Colonic mucosa (tissue), 4 donors: ENCODE results near the gene FOXP1. TPM values are rescaled to one million over a fixed set of nuclear protein-coding genes. Genes with fewer than 3 reads are reported as not detected.

Source experiments
- DNase-seq: peaks from one replicate; pipeline ENCODE4 v3.0.0-alpha.2; 2020
- H3K27ac ChIP-seq: fragments of 200-600 bp; one replicate; pipeline ENCODE4 v1.8.0; 2021
- H3K27me3 ChIP-seq: fragments of 200-600 bp; one replicate; pipeline ENCODE4 v1.8.0; 2021
- H3K36me3 ChIP-seq: fragments of 200-600 bp; one replicate; pipeline ENCODE4 v1.8.0; 2021
- H3K4me1 ChIP-seq: fragments of 200-600 bp; one replicate; pipeline ENCODE4 v1.8.0; 2021; ENCODE audit warnings: mild to moderate bottlenecking
- H3K4me3 ChIP-seq: fragments of 200-600 bp; one replicate; pipeline ENCODE4 v1.8.0; 2021
- H3K9ac ChIP-seq, 2 donors: one replicate each; pipeline ENCODE4 v1.7.0; 2013; ENCODE audit warnings: control low read depth in 2 of 2, low read depth in 2 of 2, low read length in 2 of 2
- H3K9me3 ChIP-seq: fragments of 200-600 bp; one replicate; pipeline ENCODE4 v1.8.0; 2021
- intact Hi-C: fragments of 100-400 bp; cut with DNase I; formaldehyde crosslinking; loops from one replicate; pipeline ENCODE4 v1.14.1; 2022
- total RNA-seq, 2 donors: library from RNA; stranded (reverse); fragmentation: NEBNext Ultra II Directional in 1 of 2; extraction: Animal tissue kit (Norgen Biotek cat#: 25700) in 1 of 2; gene quantifications; one replicate each; pipeline ENCODE4 v1.2.1, GENCODE V29; 2021
- TF ChIP-seq, protein P1 (sequence below): fragments of 200-600 bp; IDR thresholded peaks from one replicate; pipeline ENCODE4 v1.8.0; 2022; ENCODE audit warnings: antibody characterized with exemption, mild to moderate bottlenecking
- donor health status: healthy.
- donor health status: DM: no; HTN: no; CAD: no.
- donor health status: DM: no; HTN: no; CAD: no.

FOXP1 gene
- total RNA-seq, 2 donors from 2014 or later, result 127 to 128 TPM

DNA sequence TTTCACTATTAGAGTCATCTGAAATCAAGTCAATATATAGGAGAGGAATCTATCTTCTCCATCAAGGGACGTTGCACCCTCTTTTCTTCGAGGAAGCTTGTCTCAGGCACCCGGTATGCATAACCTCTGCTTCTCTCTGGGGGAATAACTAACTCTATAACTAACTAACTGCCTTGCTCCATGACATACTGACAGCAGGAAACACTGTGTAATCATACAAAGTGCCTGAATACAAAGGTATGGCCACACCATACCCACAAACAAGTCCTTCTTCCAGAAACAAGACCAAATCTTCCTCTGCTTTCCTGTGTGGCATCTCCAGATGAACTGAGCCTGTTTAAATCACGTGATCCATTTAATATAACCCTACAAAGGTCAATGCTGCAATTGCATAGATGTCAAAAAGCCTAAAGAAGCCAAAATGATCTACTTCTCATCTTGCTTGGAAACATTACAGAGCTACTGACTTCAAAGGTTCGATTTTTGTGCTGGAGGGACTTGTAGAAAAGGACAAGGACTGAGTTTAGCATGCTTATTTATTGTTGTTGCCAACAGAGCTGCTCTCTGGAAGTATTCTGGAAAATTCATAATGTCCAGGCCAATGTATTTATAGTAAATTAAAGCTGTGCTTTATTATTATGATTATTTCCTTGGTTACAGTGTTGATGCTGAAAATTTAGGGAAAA lies 380.5 kb downstream of the FOXP1 start:
- Histone ChIP-seq H3K4me3 (no peak overlapping the region), H3K9ac (no peak overlapping the region), H3K4me1 (no peaks in the 10 kb centered on the region), H3K36me3 (no peaks in the 10 kb centered on the region), H3K27ac (no peak overlapping the region), H3K9me3 (no peaks in the 10 kb centered on the region), H3K27me3 (no peaks in the 10 kb centered on the region)
- intact Hi-C loops, result no loop called here
- TF ChIP-seq, protein P1, sequence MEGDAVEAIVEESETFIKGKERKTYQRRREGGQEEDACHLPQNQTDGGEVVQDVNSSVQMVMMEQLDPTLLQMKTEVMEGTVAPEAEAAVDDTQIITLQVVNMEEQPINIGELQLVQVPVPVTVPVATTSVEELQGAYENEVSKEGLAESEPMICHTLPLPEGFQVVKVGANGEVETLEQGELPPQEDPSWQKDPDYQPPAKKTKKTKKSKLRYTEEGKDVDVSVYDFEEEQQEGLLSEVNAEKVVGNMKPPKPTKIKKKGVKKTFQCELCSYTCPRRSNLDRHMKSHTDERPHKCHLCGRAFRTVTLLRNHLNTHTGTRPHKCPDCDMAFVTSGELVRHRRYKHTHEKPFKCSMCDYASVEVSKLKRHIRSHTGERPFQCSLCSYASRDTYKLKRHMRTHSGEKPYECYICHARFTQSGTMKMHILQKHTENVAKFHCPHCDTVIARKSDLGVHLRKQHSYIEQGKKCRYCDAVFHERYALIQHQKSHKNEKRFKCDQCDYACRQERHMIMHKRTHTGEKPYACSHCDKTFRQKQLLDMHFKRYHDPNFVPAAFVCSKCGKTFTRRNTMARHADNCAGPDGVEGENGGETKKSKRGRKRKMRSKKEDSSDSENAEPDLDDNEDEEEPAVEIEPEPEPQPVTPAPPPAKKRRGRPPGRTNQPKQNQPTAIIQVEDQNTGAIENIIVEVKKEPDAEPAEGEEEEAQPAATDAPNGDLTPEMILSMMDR, result no peak
- DNase-seq, result no peak

DNA sequence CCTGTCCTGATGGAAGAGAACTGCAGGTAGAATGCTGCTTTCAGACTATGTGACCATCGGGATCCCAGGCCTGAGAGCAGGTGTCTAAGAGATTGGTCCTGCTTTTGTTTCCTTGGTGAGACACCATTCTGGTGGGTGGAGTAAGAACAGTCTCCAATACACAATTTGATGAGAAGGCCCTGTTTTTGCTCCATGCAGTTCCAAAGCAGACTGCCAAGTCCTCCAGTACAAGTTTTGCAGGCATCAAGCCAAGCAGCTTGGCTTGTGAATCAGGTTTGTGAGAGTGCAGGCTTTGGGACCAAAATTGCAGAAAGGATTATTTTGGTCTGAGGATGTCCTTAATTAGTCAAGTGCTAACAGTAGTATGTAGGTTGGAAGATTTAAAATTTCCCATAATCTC lies 381.6 kb downstream of the FOXP1 start:
- no peaks in the 10 kb centered on the region for H3K27me3 ChIP-seq
- H3K36me3 ChIP-seq, result no peaks in the 10 kb centered on the region
- H3K27ac ChIP-seq, result no peak overlapping the region
- DNase-seq, result peak; percentile 60
- H3K4me3 ChIP-seq, result no peak overlapping the region
- no peak overlapping the region for H3K9ac ChIP-seq
- intact Hi-C loops, result no loop called here
- no peaks in the 10 kb centered on the region for H3K4me1 ChIP-seq
- H3K9me3 ChIP-seq, result no peaks in the 10 kb centered on the region
- TF ChIP-seq, protein P1, result no peak

DNA sequence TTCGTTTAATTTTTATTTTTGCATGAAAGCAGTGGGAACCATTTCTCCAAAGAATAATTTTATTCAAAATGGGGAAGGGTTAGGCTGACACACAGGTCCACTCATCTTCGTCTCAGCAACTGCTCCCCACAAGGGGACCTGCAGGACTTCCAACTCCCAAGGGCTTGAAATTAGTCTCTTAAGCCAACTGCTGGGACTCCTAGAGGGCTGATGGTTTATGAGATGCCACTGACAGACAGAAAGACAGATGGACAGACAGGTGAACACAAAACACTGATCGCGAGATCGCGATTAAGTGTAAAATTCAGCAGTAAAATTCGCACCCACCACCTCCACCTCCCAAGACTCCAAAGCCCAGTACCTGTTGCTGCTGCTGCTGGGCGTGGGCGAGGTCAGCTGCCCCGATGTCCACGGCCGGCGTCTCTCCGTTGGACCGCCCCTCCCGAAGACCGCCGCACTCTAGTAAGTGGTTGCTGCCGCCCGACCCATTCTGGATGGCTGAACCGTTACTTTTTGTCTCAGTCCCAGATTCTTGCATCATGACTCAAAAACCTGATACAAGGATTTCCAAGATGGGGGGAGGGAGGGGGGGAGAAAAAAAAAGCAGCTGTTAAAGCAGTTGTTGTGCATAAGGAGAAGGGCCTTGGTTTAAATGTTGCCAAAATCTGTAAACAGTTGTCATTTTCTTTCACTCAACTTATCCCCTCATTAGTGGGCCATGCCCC lies 385.5 kb downstream of the FOXP1 start:
- intact Hi-C loops, result no loop called here
- H3K4me1 ChIP-seq, result no peaks in the 10 kb centered on the region

DNA sequence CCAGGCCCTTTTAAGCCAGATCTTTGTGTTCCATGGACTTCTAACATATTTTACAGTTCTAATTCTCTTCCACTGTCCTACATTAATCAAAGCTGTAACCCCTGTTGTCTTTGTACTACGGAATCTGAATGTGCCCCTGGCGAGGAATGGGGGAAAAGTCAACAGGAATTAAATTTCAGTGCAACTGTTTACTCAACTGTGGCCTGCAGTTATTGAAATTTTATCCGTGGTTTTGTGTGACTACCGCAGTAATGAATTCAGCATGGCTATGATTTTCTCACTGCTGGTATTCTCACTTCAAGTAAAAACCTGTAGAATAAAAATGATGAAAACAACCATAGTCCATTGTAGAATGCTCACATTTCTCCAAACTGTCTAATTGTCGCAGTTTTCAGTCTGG lies 388.0 kb downstream of the FOXP1 start:
- no peaks in the 10 kb centered on the region for H3K36me3 ChIP-seq
- TF ChIP-seq, protein P1, result no peak
- no peak for DNase-seq
- no peak overlapping the region for H3K27ac ChIP-seq
- no peaks in the 10 kb centered on the region for H3K4me1 ChIP-seq
- H3K4me3 ChIP-seq, result no peak overlapping the region
- H3K27me3 ChIP-seq, result no peaks in the 10 kb centered on the region
- intact Hi-C loops, result no loop called here
- H3K9me3 ChIP-seq, result no peaks in the 10 kb centered on the region
- H3K9ac ChIP-seq, result no peak overlapping the region

More for the DNA sequence above, 385.5 kb downstream of the FOXP1 start:
- H3K36me3 ChIP-seq, result no peaks in the 10 kb centered on the region
- no peak overlapping the region for H3K9ac ChIP-seq
- no peak for DNase-seq
- H3K4me3 ChIP-seq, result no peak overlapping the region
- TF ChIP-seq, protein P1, result no peak
- no peak overlapping the region for H3K27ac ChIP-seq
- no peaks in the 10 kb centered on the region for H3K9me3 ChIP-seq
- no peaks in the 10 kb centered on the region for H3K27me3 ChIP-seq

GRCh38 chr3:71194785-71195184 lies 388.7 kb downstream of the FOXP1 start:
- Histone ChIP-seq H3K9me3 (no peaks in the 10 kb centered on the region), H3K9ac (no peak overlapping the region), H3K4me3 (no peak overlapping the region), H3K36me3 (no peaks in the 10 kb centered on the region), H3K27me3 (no peaks in the 10 kb centered on the region), H3K4me1 (no peaks in the 10 kb centered on the region), H3K27ac (no peak overlapping the region)
- intact Hi-C loops, result no loop called here
- TF ChIP-seq, protein P1, result no peak
- no peak for DNase-seq
